Retinal pigment epithelial cell (primary cell): Measurements from ENCODE around the gene EPB41L5.

Experiments used
- DNase-seq: peaks from one replicate; pipeline ENCODE4 v3.0.0-alpha.2; 2010; ENCODE audit warnings: low read depth
- H3K4me3 ChIP-seq: 2 replicates; pipeline ENCODE4 v1.5.1; 2011; ENCODE audit warnings: mild to moderate bottlenecking, low read length, control low read depth, moderate library complexity
- CTCF ChIP-seq: conservative IDR thresholded peaks from 2 replicates; pipeline ENCODE4 v1.5.1; 2011; ENCODE audit warnings: low read depth, low read length, control low read depth, inconsistent platforms

EPB41L5 gene

GRCh38 chr2:120140866-120141265, 128.0 kb downstream of the EPB41L5 start:
- TF ChIP-seq CTCF = no peak
- peak; percentile 68 for DNase-seq
- no peak overlapping the region for H3K4me3 ChIP-seq

GRCh38 chr2:120141300-120142069, 128.6 kb downstream of the EPB41L5 start:
- no peak overlapping the region for H3K4me3 ChIP-seq
- no peak for TF ChIP-seq CTCF
- DNase-seq = no peak

- no peak for DNase-seq
- no peak for TF ChIP-seq CTCF
- H3K4me3 ChIP-seq = no peak overlapping the region
Measured at GRCh38 chr2:120142528-120143219, 129.8 kb downstream of the EPB41L5 start.

- H3K4me3 ChIP-seq = no peak overlapping the region
- no peak for TF ChIP-seq CTCF
Measured at GRCh38 chr2:120148229-120148628, 135.4 kb downstream of the EPB41L5 start.

GRCh38 chr2:120148669-120149068, 135.8 kb downstream of the EPB41L5 start:
- no peak for TF ChIP-seq CTCF
- no peak overlapping the region for H3K4me3 ChIP-seq
- no peak for DNase-seq

More at GRCh38 chr2:120148229-120148628, 135.4 kb downstream of the EPB41L5 start:
- no peak for DNase-seq

- no peak for TF ChIP-seq CTCF
- no peak overlapping the region for H3K4me3 ChIP-seq
- no peak for DNase-seq
Measured at GRCh38 chr2:120149406-120149805, 136.5 kb downstream of the EPB41L5 start.

- DNase-seq = no peak
- TF ChIP-seq CTCF = no peak
Measured at GRCh38 chr2:120150040-120150482, 137.2 kb downstream of the EPB41L5 start.

More at GRCh38 chr2:120150040-120150482, 137.2 kb downstream of the EPB41L5 start:
- no peak overlapping the region for H3K4me3 ChIP-seq
